Motor neuron (in vitro differentiated cells): Measurements from ENCODE around the gene GCNT2. TPM values are rescaled to one million over a fixed set of nuclear protein-coding genes. Genes with fewer than 3 reads are reported as not detected.
"Not testable (repeated sequence)": the region's sequence is repeated elsewhere in the genome, so short reads cannot be mapped to it uniquely, and the experiment has no call there.

Experiments used
- ATAC-seq, 8 experiments: fragments of 200-7000 bp; cut with Tn5 transposase; replicated peaks in 6 of 8; 2 replicates each; pipeline ENCODE4 v1.8.0; 2021; ENCODE audit warnings: mild to moderate bottlenecking in 8 of 8, moderate library complexity in 8 of 8
- H3K27ac ChIP-seq, 2 donors: fragments of 250-450 bp; sonication (Bioruptor Pico); 2 replicates each; pipeline ENCODE4 v1.9.0; 2021; ENCODE audit warnings: antibody characterized with exemption in 2 of 2, mild to moderate bottlenecking in 2 of 2, moderate library complexity in 1 of 2
- H3K4me1 ChIP-seq, 2 donors: fragments of 250-450 bp; sonication (Bioruptor Pico); replicated peaks in 1 of 2; 2 replicates each; pipeline ENCODE4 v1.6.1; 2021; ENCODE audit warnings: antibody characterized with exemption in 2 of 2, mild to moderate bottlenecking in 2 of 2, moderate library complexity in 1 of 2
- H3K4me3 ChIP-seq, 5 donors: fragments of 250-450 bp; sonication (Bioruptor Pico); 2 replicates each; pipeline ENCODE4 v1.9.0; 2021; ENCODE audit warnings: antibody characterized with exemption in 5 of 5, mild to moderate bottlenecking in 5 of 5, moderate library complexity in 4 of 5
- WGBS, 10 experiments: fragments of 450-650 bp; shearing (Covaris generic); methylation state at CpG; one replicate each; pipeline ENCODE4 v1.0.0; 2022; 5-methylcytosine and 5-hydroxymethylcytosine counted together
- in situ Hi-C, 9 experiments: fragments of 400-800 bp; cut with MboI; loops; one replicate each; pipeline ENCODE4 v1.15.0; 2021; ENCODE audit warnings: low sequenced_read_pairs in 9 of 9, low pct_unique_long_range_greater_than_20kb in 2 of 9; ENCODE audit not compliant: unreplicated experiment in 9 of 9
- total RNA-seq, 8 experiments: library from RNA; unstranded; fragments of 300-600 nt; gene quantifications; 2 replicates each; pipeline versions ENCODE4 v1.2.3 to v1.2.4, GENCODE V29; 2022

GCNT2 gene
- total RNA-seq, 8 experiments from 2014 or later = 0.51 to 19.7 (median 8.0) TPM

DNA sequence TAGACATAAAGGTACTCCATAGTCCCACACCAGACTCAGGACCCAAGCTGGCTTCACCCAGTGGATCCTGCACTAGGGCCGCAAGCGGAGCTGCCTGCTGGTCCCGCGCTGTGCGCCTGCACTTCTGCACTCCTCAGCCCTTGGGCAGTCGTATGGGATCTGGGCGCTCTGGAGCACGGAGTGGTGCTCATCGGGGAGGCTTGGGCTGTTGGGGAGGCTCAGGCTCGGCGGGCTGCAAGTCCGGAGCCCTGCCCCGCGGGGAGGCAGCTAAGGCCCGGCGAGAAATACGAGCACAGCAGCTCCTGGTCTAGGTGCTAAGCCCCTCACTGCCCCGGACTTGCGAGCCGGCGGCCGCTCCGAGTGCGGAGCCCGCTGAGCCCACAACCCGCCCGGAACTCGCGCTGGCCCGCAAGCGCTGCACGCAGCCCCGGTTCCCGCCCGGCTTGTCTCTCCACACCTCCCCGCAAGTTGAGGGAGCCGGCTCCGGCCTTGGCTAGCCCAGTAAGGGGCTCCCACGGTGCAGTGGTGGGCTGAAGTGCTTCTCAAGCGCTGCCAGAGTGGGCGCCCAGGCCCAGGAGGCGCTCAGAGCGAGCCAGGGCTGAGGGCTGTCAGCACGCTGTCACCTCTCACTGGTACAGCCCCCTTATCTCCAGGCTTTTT, 33.4 kb upstream of the GCNT2 start:
- ATAC-seq = no peak
- H3K4me1 ChIP-seq = no peaks in the 10 kb centered on the region
- no peak overlapping the region for H3K4me3 ChIP-seq
- no peak overlapping the region for H3K27ac ChIP-seq
- WGBS, 10 experiments = 15 to 100% (median 78%) methylated on average over 1 to 21 of the region's 44 CpGs; no CpG with 5 or more reads in 4 of the 10 experiments
- in situ Hi-C loops = loop anchor here in 3 of 9 experiments (25.0 kb wide), 2 partner anchors 200 to 300 kb away; partner anchors contain the start of genes C6orf52 (in 1 of the 3) and PAK1IP1 (in 1 of the 3)

DNA sequence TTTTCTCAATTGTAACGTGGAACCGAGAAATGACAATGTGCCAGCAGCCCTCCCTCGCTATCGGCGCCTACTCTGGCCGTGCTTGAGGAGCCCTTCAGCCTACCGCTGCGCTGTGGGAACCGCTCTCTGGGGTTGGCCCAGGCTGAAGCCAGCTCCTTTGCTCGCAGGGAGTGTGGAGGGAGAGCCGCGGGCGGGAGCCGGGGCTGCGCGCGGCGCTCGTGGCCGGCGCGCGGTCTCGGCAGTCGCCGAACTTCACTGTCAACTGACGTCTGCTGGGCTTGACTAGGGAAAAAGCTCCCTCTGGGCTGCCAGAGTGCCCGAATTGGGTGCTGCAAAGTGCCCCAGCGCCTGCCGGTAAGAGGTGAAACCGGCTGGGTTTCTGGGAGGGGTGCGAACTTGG, 29.7 kb upstream of the GCNT2 start:
- Histone ChIP-seq H3K4me1 (no peaks in the 10 kb centered on the region), H3K4me3 (no peak overlapping the region), H3K27ac (no peak overlapping the region)
- in situ Hi-C loops = loop anchor here in 3 of 9 experiments (25.0 kb wide), 2 partner anchors 196 to 296 kb away; partner anchors contain the start of genes C6orf52 (in 1 of the 3) and PAK1IP1 (in 1 of the 3)
- ATAC-seq = no peak
- WGBS, 10 experiments = 62 to 100% (median 94%) methylated on average over 1 to 24 of the region's 32 CpGs; no CpG with 5 or more reads in 4 of the 10 experiments

DNA sequence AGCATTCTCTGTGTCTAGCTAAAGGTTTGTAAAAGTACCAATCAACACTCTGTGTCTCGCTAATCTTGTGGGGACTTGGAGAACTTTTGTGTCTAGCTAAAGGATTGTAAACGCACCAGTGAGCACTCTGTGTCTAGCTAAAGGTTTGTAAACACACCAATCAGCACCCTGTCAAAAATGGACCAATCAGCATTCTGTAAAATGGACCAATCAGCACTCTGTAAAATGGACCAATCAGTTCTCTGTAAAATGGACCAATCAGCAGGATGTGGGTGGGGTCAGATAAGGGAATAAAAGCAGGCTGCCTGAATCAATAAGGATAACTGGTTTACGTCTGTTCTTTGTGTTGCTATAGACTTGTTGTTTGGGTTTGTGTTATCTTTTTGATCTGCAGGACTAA, 29.2 kb upstream of the GCNT2 start:
- WGBS, 10 experiments = 0 to 100% (median 83%) methylated on average over 1 to 3 of the region's 3 CpGs; no CpG with 5 or more reads in 3 of the 10 experiments
- ATAC-seq = not testable (repeated sequence)

DNA sequence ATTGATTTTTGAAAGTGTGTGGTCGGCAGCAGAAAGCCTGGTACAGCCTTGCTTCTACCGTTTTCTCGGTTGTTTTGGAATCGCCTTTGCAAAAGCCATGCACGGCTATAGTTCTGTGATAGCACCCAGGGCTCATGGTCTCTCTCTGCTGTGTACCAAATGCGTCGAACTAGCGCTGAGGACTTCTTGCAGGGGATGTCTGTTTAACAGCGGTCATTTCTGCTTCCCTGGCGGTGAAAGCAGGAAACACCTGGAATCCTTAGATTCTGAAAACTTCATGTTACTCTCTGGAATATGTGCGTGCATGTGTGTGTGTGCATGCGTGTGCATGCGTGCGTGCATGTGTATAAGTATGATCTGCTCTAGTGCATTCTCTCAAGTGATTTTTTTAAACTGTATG, 26.1 kb upstream of the GCNT2 start:
- in situ Hi-C loops = loop anchor here in 3 of 9 experiments (25.0 kb wide), 2 partner anchors 192 to 292 kb away; partner anchors contain the start of genes C6orf52 (in 1 of the 3) and PAK1IP1 (in 1 of the 3)
- H3K4me1 ChIP-seq = no peaks in the 10 kb centered on the region
- WGBS, 10 experiments = 8 to 96% (median 91%) methylated on average over 3 to 14 of the region's 14 CpGs
- no peak for ATAC-seq
- no peak overlapping the region for H3K4me3 ChIP-seq
- H3K27ac ChIP-seq = no peak overlapping the region

More for the DNA sequence above, 29.2 kb upstream of the GCNT2 start:
- H3K4me3 ChIP-seq, H3K27ac ChIP-seq, H3K4me1 ChIP-seq: not testable (repeated sequence)
- in situ Hi-C loops = loop anchor here in 3 of 9 experiments (25.0 kb wide), 2 partner anchors 195 to 295 kb away; partner anchors contain the start of genes C6orf52 (in 1 of the 3) and PAK1IP1 (in 1 of the 3)

DNA sequence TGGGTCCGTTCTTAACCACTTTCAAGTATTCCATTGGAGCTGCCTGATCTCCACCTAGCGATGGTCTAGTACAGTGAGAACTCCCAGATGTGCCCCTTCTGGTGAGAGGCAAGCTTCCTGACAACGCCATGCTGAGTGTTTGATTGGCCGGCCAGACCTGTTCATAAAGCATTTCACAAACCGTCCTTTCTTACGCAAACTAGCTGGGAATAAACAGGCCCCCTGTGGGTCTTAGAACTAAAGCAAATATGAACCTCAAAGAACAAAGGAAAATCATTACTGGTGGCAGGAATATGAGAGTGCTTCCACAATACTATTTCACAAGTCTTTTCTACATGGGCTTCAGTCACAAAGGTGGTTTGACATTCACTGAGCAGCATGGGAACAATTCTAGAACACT, 15.6 kb upstream of the GCNT2 start:
- ATAC-seq = no peak
- Histone ChIP-seq H3K27ac (no peak overlapping the region), H3K4me3 (no peak overlapping the region), H3K4me1 (no peaks in the 10 kb centered on the region)
- WGBS, 10 experiments = 24 to 89% (median 65%) methylated on average over 2 to 5 of the region's 6 CpGs; no CpG with 5 or more reads in 4 of the 10 experiments
- in situ Hi-C loops = loop anchor here in 1 of 9 experiments (25.0 kb wide), 1 partner anchor 307 kb away; no protein-coding TSS in a partner anchor

DNA sequence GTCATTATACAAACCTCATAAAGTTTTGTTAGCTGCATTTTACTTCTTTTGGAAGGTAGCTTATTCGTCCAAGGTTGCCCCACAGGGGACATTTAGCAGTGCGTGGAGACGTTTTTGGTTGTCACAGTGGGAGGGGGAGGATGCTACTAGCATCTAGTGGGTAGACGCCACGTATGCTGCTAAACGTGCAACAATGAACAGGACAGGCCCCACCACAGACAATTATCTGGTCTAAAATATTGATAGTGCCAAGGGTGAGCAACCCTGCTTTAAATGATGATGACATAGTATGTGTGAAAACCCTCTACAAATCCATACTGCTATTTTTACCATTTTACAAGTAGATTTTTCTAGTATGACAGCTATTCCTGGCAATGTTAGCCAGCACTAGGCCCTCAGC, 13.9 kb upstream of the GCNT2 start:
- peaks cover 4% of the 10 kb centered on the region in 2 donors for H3K4me1 ChIP-seq
- H3K27ac ChIP-seq = no peak overlapping the region
- H3K4me3 ChIP-seq = no peak overlapping the region
- ATAC-seq = no peak
- 11 to 100% (median 73%) methylated on average over 1 to 6 of the region's 6 CpGs; no CpG with 5 or more reads in 3 of the 10 experiments for WGBS, 10 experiments
- in situ Hi-C loops = loop anchor here in 1 of 9 experiments (25.0 kb wide), 1 partner anchor 305 kb away; no protein-coding TSS in a partner anchor

DNA sequence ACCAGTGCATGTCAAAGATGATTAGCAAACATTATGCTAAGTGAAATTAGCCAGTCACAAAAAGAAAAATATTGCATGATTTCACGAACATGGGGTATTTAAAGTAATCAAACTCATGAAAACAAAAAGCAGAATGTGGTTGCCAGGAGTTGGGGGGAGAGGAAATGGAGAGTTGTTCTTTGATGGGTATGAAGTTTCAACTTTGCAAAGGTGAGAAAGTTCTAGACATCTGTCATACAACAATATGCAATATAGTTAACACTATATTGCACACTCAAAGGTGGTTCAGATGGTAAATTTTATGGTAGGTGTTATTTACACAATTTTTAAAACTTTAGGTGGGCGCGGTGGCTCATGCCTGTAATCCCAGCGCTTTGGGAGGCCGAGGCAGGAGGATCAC, 13.4 kb upstream of the GCNT2 start:
- 0 to 100% (median 90%) methylated on average over 1 to 5 of the region's 5 CpGs; no CpG with 5 or more reads in 1 of the 10 experiments for WGBS, 10 experiments
- in situ Hi-C loops = loop anchor here in 1 of 9 experiments (25.0 kb wide), 1 partner anchor 305 kb away; no protein-coding TSS in a partner anchor
- ATAC-seq = no peak
- H3K4me1 ChIP-seq = peaks cover 4% of the 10 kb centered on the region in 2 donors
- H3K27ac ChIP-seq = no peak overlapping the region
- H3K4me3 ChIP-seq = no peak overlapping the region

DNA sequence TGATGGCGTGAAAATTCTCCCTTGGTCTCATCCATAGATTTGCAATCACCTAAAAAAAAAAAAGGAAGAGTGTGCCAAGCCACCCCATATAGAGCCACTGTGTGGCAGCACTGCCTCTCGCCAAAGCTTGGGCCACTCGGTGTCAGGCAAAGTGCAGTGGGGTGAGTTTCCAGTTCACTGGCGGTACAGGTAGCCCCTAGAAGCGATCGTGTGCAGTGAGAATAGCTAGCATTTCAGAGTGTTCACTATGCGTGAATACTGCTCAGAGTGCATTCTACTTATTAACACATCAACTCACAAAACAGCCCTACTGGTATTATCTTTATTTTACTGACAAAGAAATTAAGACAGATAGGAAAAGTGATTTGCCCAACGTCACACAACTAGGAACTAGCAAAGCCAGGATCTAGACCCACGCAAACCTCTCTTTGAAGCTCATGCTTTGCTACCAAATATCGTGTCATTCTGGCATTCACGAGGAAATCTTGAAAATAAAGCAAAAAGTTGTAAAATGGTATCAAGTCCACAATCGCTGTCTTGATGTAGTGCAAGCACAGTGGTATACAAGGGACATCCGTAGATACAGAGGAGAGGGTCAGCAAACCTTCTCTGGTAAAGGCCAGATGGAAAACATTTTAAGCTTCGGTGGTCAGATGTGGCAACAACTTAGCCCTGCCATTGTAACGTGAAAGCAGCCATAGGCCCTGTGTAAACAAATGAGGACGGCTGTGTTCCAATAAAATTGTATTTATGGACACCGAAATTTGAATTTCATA, 10.4 kb upstream of the GCNT2 start:
- 26 to 76% (median 51%) methylated on average over 3 to 13 of the region's 17 CpGs for WGBS, 10 experiments

DNA sequence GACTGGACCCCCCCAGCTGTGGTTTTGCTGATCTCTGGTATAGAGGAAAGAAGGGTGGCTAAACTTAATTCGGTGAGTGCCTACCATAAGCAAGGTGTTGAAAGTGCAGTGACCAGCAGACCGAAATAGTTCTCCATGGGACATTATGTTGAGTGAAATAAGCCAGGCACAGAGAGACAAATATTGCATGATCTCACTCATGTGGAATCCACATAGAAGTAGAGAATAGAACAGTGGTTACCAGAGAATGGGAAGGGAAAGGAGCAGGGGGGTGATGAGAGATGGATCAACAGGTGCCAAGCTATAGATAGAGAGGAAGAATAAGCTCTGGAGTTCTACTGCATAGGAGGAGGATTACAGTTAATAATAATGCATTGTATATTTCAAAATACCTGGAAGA, 9.7 kb upstream of the GCNT2 start:
- no peak overlapping the region for H3K4me3 ChIP-seq
- peak in 5 of 8 experiments; percentile 35 to 71 (median 60) for ATAC-seq
- H3K4me1 ChIP-seq = peaks cover 4% of the 10 kb centered on the region in 2 donors
- no peak overlapping the region for H3K27ac ChIP-seq
- 0 to 100% (median 83%) methylated on average over 1 to 2 of the region's 2 CpGs; no CpG with 5 or more reads in 1 of the 10 experiments for WGBS, 10 experiments
- in situ Hi-C loops = loop anchor here in 1 of 9 experiments (25.0 kb wide), 1 partner anchor 301 kb away; no protein-coding TSS in a partner anchor

More for the DNA sequence above, 10.4 kb upstream of the GCNT2 start:
- ATAC-seq = peak; percentile 80 to 100 (median 98)
- no peak overlapping the region for H3K4me3 ChIP-seq
- in situ Hi-C loops = loop anchor here in 1 of 9 experiments (25.0 kb wide), 1 partner anchor 302 kb away; no protein-coding TSS in a partner anchor
- H3K27ac ChIP-seq = no peak overlapping the region
- H3K4me1 ChIP-seq = peaks cover 4% of the 10 kb centered on the region in 2 donors

DNA sequence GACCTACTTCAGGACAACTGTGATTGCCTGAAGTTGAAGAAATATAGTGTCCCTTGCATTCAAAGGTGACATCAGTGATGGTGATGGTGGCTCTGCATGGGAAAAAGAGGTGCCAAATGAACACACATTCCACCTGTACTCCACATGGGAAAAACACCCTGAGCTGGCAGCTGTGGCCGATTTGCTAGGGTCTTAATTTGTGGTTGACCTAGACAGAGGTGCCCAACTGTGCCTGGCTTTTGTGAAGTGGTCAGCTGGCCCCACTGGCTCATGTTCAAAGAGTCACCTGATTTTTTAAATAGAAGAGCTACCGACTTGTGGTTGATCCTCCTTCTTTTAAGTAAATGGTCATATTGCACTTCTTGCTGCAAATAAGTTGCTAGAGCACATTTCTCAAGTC, 7.6 kb upstream of the GCNT2 start:
- Histone ChIP-seq H3K4me3 (no peak overlapping the region), H3K27ac (no peak overlapping the region), H3K4me1 (peaks cover 4 to 6% of the 10 kb centered on the region in 2 donors)
- ATAC-seq = no peak
- in situ Hi-C loops = loop anchor here in 1 of 9 experiments (25.0 kb wide), 1 partner anchor 299 kb away; no protein-coding TSS in a partner anchor
- WGBS, 10 experiments = 13 to 60% (median 20%) methylated on average over 1 to 2 of the region's 2 CpGs; no CpG with 5 or more reads in 5 of the 10 experiments

DNA sequence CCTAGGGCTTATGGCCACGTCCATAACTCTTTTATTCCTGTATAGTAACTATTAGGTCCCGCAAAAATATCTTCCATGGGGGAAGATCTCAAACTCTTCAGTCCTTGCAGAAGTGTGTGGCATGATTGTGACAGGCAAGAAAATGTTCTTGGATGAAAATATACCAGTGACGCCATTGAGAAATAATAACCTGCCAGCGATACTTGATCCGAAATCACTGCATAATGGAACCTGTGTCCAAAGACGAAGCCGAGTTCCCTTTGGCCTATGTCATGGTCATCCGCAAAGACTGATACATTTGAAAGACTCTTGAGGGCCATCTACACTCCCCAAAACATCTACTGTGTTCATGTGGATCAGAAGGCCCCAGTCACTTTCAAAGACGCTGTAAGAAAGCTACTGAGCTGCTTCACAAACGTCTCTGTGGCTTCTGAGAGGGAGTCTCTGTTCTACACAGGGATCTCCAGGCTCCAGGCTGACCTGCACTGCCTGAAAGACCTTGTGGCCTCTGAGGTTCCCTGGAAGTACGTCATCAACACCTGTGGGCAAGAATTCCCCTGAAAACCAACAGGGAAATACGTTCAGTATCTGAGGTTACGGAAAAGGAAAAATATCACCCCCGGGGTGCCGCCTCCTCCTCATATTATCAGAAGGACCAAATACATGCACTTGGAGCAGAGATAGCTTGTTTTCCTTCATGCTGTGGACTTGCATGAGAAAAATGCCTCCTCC, 6.9 kb upstream of the GCNT2 start:
- WGBS, 10 experiments = 0 to 83% (median 79%) methylated on average over 1 to 10 of the region's 15 CpGs; no CpG with 5 or more reads in 1 of the 10 experiments
- in situ Hi-C loops = loop anchor here in 1 of 9 experiments (25.0 kb wide), 1 partner anchor 298 kb away; no protein-coding TSS in a partner anchor
- Histone ChIP-seq H3K4me3 (no peak overlapping the region), H3K4me1 (peaks cover 4 to 10% of the 10 kb centered on the region in 2 donors), H3K27ac (no peak overlapping the region)
- no peak for ATAC-seq

DNA sequence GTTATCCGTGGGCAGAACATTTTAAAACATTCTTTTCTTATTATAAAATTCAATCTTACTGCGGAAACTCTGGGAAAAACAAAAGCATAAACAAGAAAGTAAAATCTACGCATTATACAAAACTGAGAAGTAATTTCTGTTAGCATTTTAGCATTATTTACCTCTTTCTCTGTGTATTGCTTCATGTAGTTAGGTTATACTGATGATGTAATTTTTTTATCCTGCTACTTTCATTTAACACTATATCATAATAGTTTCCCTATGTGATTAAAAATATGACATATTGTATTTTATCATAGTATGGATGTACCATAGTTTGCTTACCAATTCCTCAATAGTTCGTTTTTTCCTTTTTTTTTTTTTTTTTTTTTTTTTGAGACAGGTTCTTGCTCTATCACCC, 4.2 kb upstream of the GCNT2 start:
- no peak for ATAC-seq
- WGBS, 10 experiments = 39 to 100% (median 93%) methylated on average over 3 to 4 of the region's 4 CpGs; no CpG with 5 or more reads in 1 of the 10 experiments
- Histone ChIP-seq H3K27ac (no peak overlapping the region), H3K4me3 (no peak overlapping the region), H3K4me1 (peaks cover 0 to 10% of the 10 kb centered on the region in 2 donors)
- in situ Hi-C loops = loop anchor here in 1 of 9 experiments (25.0 kb wide), 1 partner anchor 295 kb away; no protein-coding TSS in a partner anchor
